H9 (cell line): Measurements from ENCODE around the gene ATXN10. TPM values are rescaled to one million over a fixed set of nuclear protein-coding genes. Genes with fewer than 3 reads are reported as not detected.

ENCODE experiments used
- DNase-seq: peaks from one replicate; pipeline ENCODE4 v3.0.0-alpha.2; 2017
- H2AFZ ChIP-seq: one replicate; pipeline ENCODE4 v1.6.1; 2013; ENCODE audit warnings: mild to moderate bottlenecking, low read length, control low read depth, moderate library complexity
- H2AK5ac ChIP-seq: 2 replicates; pipeline ENCODE4 v1.6.1; 2013; ENCODE audit warnings: low read length, control low read depth, mixed read lengths; ENCODE audit not compliant: insufficient read length
- H2BK120ac ChIP-seq: one replicate; pipeline ENCODE4 v1.6.1; 2013; ENCODE audit warnings: low read depth, mild to moderate bottlenecking, low read length, control low read depth, inconsistent platforms; ENCODE audit not compliant: poor library complexity, severe bottlenecking
- H2BK12ac ChIP-seq: 2 replicates; pipeline ENCODE4 v1.6.1; 2013; ENCODE audit warnings: low read length, control low read depth, mixed read lengths, low read depth; ENCODE audit not compliant: insufficient read length
- H2BK15ac ChIP-seq: 2 replicates; pipeline ENCODE4 v1.6.1; 2013; ENCODE audit warnings: low read depth, low read length, control low read depth
- H2BK20ac ChIP-seq: one replicate; pipeline ENCODE4 v1.6.1; 2013; ENCODE audit warnings: low read depth, mild to moderate bottlenecking, low read length, control low read depth, inconsistent platforms; ENCODE audit not compliant: poor library complexity, severe bottlenecking
- H2BK5ac ChIP-seq: 2 replicates; pipeline ENCODE4 v1.6.1; 2013; ENCODE audit warnings: low read length, control low read depth, mixed read lengths; ENCODE audit not compliant: insufficient read length
- H3K14ac ChIP-seq: 2 replicates; pipeline ENCODE4 v1.6.1; 2013; ENCODE audit warnings: low read length, control low read depth; ENCODE audit not compliant: insufficient read depth
- H3K18ac ChIP-seq: 2 replicates; pipeline ENCODE4 v1.6.1; 2013; ENCODE audit warnings: low read depth, mild to moderate bottlenecking, mixed read lengths, low read length, control low read depth; ENCODE audit not compliant: insufficient read length
- H3K23ac ChIP-seq: 2 replicates; pipeline ENCODE4 v1.6.1; 2013; ENCODE audit warnings: low read length, control low read depth, mixed read lengths, low read depth; ENCODE audit not compliant: insufficient read length
- H3K23me2 ChIP-seq: 2 replicates; pipeline ENCODE4 v1.6.1; 2013; ENCODE audit warnings: low read depth, mild to moderate bottlenecking, mixed read lengths, low read length, control low read depth; ENCODE audit not compliant: insufficient read length, poor library complexity, severe bottlenecking
- H3K27ac ChIP-seq: 2 replicates; pipeline ENCODE4 v1.5.1; 2013; ENCODE audit warnings: low read length, control low read depth, mixed read lengths, low read depth; ENCODE audit not compliant: insufficient read length
- H3K27me3 ChIP-seq: 2 replicates; pipeline ENCODE4 v1.6.1; 2013; ENCODE audit warnings: low read length, control low read depth, inconsistent platforms; ENCODE audit not compliant: insufficient read depth
- H3K4ac ChIP-seq: 2 replicates; pipeline ENCODE4 v1.6.1; 2013; ENCODE audit warnings: low read depth, mild to moderate bottlenecking, control low read depth, inconsistent platforms, low read length, moderate library complexity
- H3K4me1 ChIP-seq: 2 replicates; pipeline ENCODE4 v1.6.1; 2013; ENCODE audit warnings: low read length, control low read depth, inconsistent platforms; ENCODE audit not compliant: insufficient read depth
- H3K4me2 ChIP-seq: 2 replicates; pipeline ENCODE4 v1.6.1; 2013; ENCODE audit warnings: low read length, control low read depth, mixed read lengths; ENCODE audit not compliant: insufficient read length, insufficient read depth
- H3K56ac ChIP-seq: 2 replicates; pipeline ENCODE4 v1.6.1; 2013; ENCODE audit warnings: low read depth, mild to moderate bottlenecking, mixed read lengths, low read length, control low read depth; ENCODE audit not compliant: insufficient read length
- H3K79me1 ChIP-seq: 2 replicates; pipeline ENCODE4 v1.6.1; 2013; ENCODE audit warnings: low read depth, mild to moderate bottlenecking, moderate library complexity, low read length, control low read depth, inconsistent platforms; ENCODE audit not compliant: insufficient read depth, poor library complexity, severe bottlenecking
- H3K79me2 ChIP-seq: 2 replicates; pipeline ENCODE4 v1.6.1; 2013; ENCODE audit warnings: low read length, control low read depth, inconsistent platforms; ENCODE audit not compliant: insufficient read depth
- H3K9ac ChIP-seq: 2 replicates; pipeline ENCODE4 v1.6.1; 2013; ENCODE audit warnings: low read length, control low read depth, mixed read lengths; ENCODE audit not compliant: insufficient read length; ENCODE audit errors: extremely low read depth
- H3K9me3 ChIP-seq: one replicate; pipeline ENCODE4 v1.6.1; 2013; ENCODE audit warnings: low read depth, low read length, inconsistent platforms; ENCODE audit not compliant: control insufficient read depth
- H3T11ph ChIP-seq: one replicate; pipeline ENCODE4 v1.6.1; 2013; ENCODE audit warnings: mild to moderate bottlenecking, low read length, control low read depth, inconsistent platforms
- H4K20me1 ChIP-seq: one replicate; pipeline ENCODE4 v1.6.1; 2013; ENCODE audit not compliant: control insufficient read depth, insufficient read length, insufficient read depth
- H4K5ac ChIP-seq: 2 replicates; pipeline ENCODE4 v1.6.1; 2013; ENCODE audit warnings: low read depth, mild to moderate bottlenecking, mixed read lengths, low read length, control low read depth; ENCODE audit not compliant: insufficient read length
- H4K8ac ChIP-seq: replicated peaks from 2 replicates; pipeline ENCODE4 v1.6.1; 2013; ENCODE audit warnings: low read length, control low read depth, mixed read lengths, low read depth; ENCODE audit not compliant: insufficient read length
- H4K91ac ChIP-seq: 2 replicates; pipeline ENCODE4 v1.6.1; 2013; ENCODE audit warnings: low read depth, mild to moderate bottlenecking, moderate library complexity, mixed read lengths, low read length, control low read depth; ENCODE audit not compliant: insufficient read length
- H3K27ac Mint-ChIP-seq, 3 experiments: 2 replicates in 2 of 3; 3 replicates in 1 of 3; pipeline ENCODE4 v1.8.0; 2020 to 2021; ENCODE audit warnings: mixed read lengths in 3 of 3, mild to moderate bottlenecking in 1 of 3, moderate library complexity in 1 of 3
- H3K27me3 Mint-ChIP-seq: 2 replicates; pipeline ENCODE4 v1.8.0; 2021; ENCODE audit warnings: low read depth, mild to moderate bottlenecking, moderate library complexity, mixed read lengths
- H3K36me3 Mint-ChIP-seq, 3 experiments: 2 replicates in 2 of 3; 3 replicates in 1 of 3; pipeline ENCODE4 v1.8.0; 2020 to 2021; ENCODE audit warnings: low read depth in 3 of 3, mixed read lengths in 3 of 3; ENCODE audit not compliant: insufficient read depth in 1 of 3
- H3K4me1 Mint-ChIP-seq, 2 experiments: 2 replicates each; pipeline ENCODE4 v1.8.0; 2020; ENCODE audit warnings: mixed read lengths in 2 of 2
- H3K4me3 Mint-ChIP-seq, 2 experiments: 2 replicates in 1 of 2; 3 replicates in 1 of 2; pipeline ENCODE4 v1.8.0; 2020 to 2021; ENCODE audit warnings: mild to moderate bottlenecking in 2 of 2, mixed read lengths in 2 of 2, moderate library complexity in 1 of 2
- H3K9me3 Mint-ChIP-seq, 2 experiments: 2 replicates in 1 of 2; 3 replicates in 1 of 2; pipeline ENCODE4 v1.8.0; 2020; ENCODE audit warnings: mild to moderate bottlenecking in 2 of 2, mixed read lengths in 2 of 2, moderate library complexity in 1 of 2
- CTCF ChIP-seq: fragments of 200-600 bp; sonication (generic); conservative IDR thresholded peaks from 3 replicates; pipeline ENCODE4 v1.8.0; 2021; ENCODE audit warnings: antibody characterized with exemption, mild to moderate bottlenecking
- WGBS: extraction: QIAGEN DNeasy Blood & Tissue Kit; methylation state at CpG from one replicate; pipeline ENCODE4 v1.1.7; 2013; ENCODE audit warnings: missing lambda C conversion rate, low lambda C conversion rate, mixed read lengths; ENCODE audit not compliant: insufficient read length; ENCODE audit errors: extremely low coverage; 5-methylcytosine and 5-hydroxymethylcytosine counted together
- total RNA-seq: library from RNA; stranded (reverse); gene quantifications from 2 replicates; pipeline ENCODE4 v1.2.1, GENCODE V29; 2021

The ATXN10 gene
- total RNA-seq, 1 experiment from 2014 or later: 210 TPM

GRCh38 chr22:45867906-45868555, 196.4 kb downstream of the ATXN10 start:
- no peak overlapping the region for H3K56ac ChIP-seq
- no peak overlapping the region for H2BK120ac ChIP-seq
- H2BK15ac ChIP-seq: no peak overlapping the region
- no peak overlapping the region for H3K9ac ChIP-seq
- H3K79me1 ChIP-seq: no peaks in the 10 kb centered on the region
- H4K20me1 ChIP-seq: no peaks in the 10 kb centered on the region
- peak overlapping the region; percentile 50 for H3K4me2 ChIP-seq
- Mint-ChIP-seq H3K36me3 (no peaks in the 10 kb centered on the region), H3K4me3 (peak overlapping the region; percentile 46 to 74), H3K9me3 (peaks cover 4 to 5% of the 10 kb centered on the region in 2 experiments; a peak in 2 of 5 replicates), H3K27ac (no peak overlapping the region), H3K27me3 (peaks cover 84% of the 10 kb centered on the region), H3K4me1 (peaks cover 12 to 26% of the 10 kb centered on the region in 2 experiments)
- H3K27me3 ChIP-seq: peaks cover 40% of the 10 kb centered on the region; the same call in 1 of the 2 replicates
- no peak overlapping the region for H3K27ac ChIP-seq
- H3K9me3 ChIP-seq: no peaks in the 10 kb centered on the region
- H2BK12ac ChIP-seq: no peak overlapping the region
- no peak overlapping the region for H3T11ph ChIP-seq
- no CpG with 5 or more reads among the region's 20 CpGs for whole genome bisulfite sequencing
- no peak for TF ChIP-seq CTCF
- no peak overlapping the region for H2AK5ac ChIP-seq
- peak; percentile 35 for DNase-seq
- H3K4me1 ChIP-seq: no peaks in the 10 kb centered on the region
- H3K14ac ChIP-seq: no peak overlapping the region
- H3K4ac ChIP-seq: no peak overlapping the region
- H2BK20ac ChIP-seq: no peak overlapping the region
- no peak overlapping the region for H4K8ac ChIP-seq
- no peak overlapping the region for H2AFZ ChIP-seq
- H3K23me2 ChIP-seq: no peaks in the 10 kb centered on the region
- H4K91ac ChIP-seq: no peak overlapping the region
- H3K18ac ChIP-seq: no peak overlapping the region
- no peak overlapping the region for H2BK5ac ChIP-seq
- no peak overlapping the region for H4K5ac ChIP-seq
- no peaks in the 10 kb centered on the region for H3K79me2 ChIP-seq
- no peak overlapping the region for H3K23ac ChIP-seq
